Breast epithelium (tissue), 3 donors: ENCODE data around the gene ECT2L.

ENCODE experiments used
- POLR2A ChIP-seq: fragments of 450-650 bp; IDR thresholded peaks from one replicate; pipeline ENCODE4 v1.6.1; 2016; ENCODE audit warnings: antibody characterized with exemption, mild to moderate bottlenecking, moderate library complexity
- POLR2AphosphoS5 ChIP-seq, 3 donors: sonication (generic); formaldehyde crosslinking; IDR thresholded peaks; one replicate each; pipeline ENCODE4 v1.6.1; 2017; ENCODE audit warnings: antibody characterized with exemption in 3 of 3

DNA sequence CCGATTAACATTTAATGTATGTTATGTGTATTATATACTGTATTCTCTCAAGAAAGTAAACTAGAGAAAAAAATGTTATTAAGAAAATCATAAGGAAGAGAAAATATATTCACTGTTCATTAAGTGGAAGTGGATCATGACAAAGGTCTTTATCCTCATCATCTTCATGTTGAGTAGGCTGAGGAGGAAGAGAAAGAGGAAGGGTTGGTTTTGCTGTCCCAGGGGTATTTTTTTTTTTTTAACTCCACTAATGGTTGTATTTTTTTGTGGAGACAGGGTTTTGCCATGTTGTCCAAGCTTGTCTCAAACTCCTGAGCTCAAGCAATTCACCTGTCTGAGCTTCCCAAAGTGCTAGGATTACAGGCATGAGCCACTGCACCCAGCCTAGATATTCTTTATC lies 11.0 kb downstream of the ECT2L start:
- TF ChIP-seq POLR2AphosphoS5 (IDR thresholded peaks at IDR 0.05) (no peak), POLR2A (no peak)
